Astrocyte of the cerebellum (primary cell): ENCODE results near the gene CXorf65.

Experiments
- DNase-seq: peaks from one replicate; pipeline ENCODE4 v3.0.0-alpha.2; 2011; ENCODE audit warnings: low read depth
- H3K4me3 ChIP-seq: 2 replicates; pipeline ENCODE4 v1.5.1; 2011; ENCODE audit warnings: mild to moderate bottlenecking, low read depth, low read length, moderate library complexity
- in situ Hi-C: cut with HindIII; loops from 2 replicates; pipeline ENCODE4 v1.10.0; 2017; ENCODE audit warnings: low sequenced_read_pairs
- TF ChIP-seq, protein P1 (sequence below): IDR thresholded peaks from 2 replicates; pipeline ENCODE4 v1.5.1; 2012; ENCODE audit warnings: low read length, low read depth, moderate library complexity, mild to moderate bottlenecking; ENCODE audit errors: missing control alignments

The CXorf65 gene

GRCh38 chrX:71095033-71095432 is 11.5 kb downstream of the CXorf65 start:
- DNase-seq, result no peak
- TF ChIP-seq, protein P1, sequence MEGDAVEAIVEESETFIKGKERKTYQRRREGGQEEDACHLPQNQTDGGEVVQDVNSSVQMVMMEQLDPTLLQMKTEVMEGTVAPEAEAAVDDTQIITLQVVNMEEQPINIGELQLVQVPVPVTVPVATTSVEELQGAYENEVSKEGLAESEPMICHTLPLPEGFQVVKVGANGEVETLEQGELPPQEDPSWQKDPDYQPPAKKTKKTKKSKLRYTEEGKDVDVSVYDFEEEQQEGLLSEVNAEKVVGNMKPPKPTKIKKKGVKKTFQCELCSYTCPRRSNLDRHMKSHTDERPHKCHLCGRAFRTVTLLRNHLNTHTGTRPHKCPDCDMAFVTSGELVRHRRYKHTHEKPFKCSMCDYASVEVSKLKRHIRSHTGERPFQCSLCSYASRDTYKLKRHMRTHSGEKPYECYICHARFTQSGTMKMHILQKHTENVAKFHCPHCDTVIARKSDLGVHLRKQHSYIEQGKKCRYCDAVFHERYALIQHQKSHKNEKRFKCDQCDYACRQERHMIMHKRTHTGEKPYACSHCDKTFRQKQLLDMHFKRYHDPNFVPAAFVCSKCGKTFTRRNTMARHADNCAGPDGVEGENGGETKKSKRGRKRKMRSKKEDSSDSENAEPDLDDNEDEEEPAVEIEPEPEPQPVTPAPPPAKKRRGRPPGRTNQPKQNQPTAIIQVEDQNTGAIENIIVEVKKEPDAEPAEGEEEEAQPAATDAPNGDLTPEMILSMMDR, result no peak
- peak overlapping the region; percentile 56 for H3K4me3 ChIP-seq
- in situ Hi-C loops, result no loop called here

DNA sequence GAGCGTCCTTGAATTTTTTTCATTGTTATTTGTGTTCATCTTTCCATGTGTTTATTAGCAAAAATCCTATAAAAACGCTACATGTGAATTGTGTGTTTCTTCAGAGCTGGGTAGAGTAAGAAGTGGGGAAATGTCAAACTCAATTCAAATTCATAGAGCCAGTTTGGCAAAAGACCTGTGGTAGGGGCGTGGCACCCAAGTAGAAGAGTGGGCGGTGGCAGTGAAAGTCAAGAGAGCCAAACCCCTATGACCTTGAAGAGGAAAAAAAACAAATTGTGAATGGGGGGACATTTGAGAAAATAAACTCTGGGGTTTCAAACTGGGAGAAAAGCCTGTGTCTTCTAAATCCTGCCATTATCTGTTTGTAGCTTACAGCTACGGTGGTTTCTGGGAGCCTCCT is 15.3 kb downstream of the CXorf65 start:
- DNase-seq, result no peak
- in situ Hi-C loops, result no loop called here
- TF ChIP-seq, protein P1, result no peak
- no peak overlapping the region for H3K4me3 ChIP-seq

GRCh38 chrX:71085900-71086299 is 20.6 kb downstream of the CXorf65 start:
- no peak overlapping the region for H3K4me3 ChIP-seq
- DNase-seq, result no peak
- TF ChIP-seq, protein P1, result no peak
- in situ Hi-C loops, result no loop called here

- H3K4me3 ChIP-seq, result no peak overlapping the region
- TF ChIP-seq, protein P1, result no peak
- in situ Hi-C loops, result no loop called here
- DNase-seq, result no peak
Measured at GRCh38 chrX:71082822-71083221, 23.7 kb downstream of the CXorf65 start.

DNA sequence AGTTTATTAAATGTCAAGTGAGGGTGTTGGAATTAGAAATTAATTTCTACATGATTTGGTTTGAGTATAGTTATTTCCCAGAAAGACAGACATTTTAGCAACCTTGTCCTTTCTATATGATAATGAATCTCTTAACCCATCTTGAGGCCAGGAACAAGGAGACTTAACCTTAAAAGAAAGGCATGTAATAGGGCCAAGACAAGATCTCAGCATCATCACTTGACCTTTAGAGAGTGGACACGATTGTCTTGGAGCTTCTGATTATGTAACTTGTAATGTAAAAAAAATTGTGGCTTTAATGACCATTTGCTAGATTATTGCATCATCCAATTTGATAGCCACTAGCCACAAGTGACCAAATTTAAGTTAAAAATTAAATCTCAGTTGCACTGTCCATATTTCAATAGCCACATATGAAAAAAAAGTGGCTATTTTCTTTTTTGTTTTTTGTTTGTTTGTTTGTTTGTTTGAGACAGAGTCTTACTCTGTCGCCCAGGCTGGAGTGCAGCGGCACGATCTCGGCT is 24.4 kb downstream of the CXorf65 start:
- in situ Hi-C loops, result no loop called here
- DNase-seq, result no peak
- TF ChIP-seq, protein P1, result no peak
- no peak overlapping the region for H3K4me3 ChIP-seq

GRCh38 chrX:71081330-71082123 is 25.0 kb downstream of the CXorf65 start:
- in situ Hi-C loops, result no loop called here

More at GRCh38 chrX:71081330-71082123, 25.0 kb downstream of the CXorf65 start:
- no peak for DNase-seq
- no peak overlapping the region for H3K4me3 ChIP-seq
- TF ChIP-seq, protein P1, result no peak
